Stimulated activated CD8-positive, alpha-beta memory T cell treated with anti-CD3 and anti-CD28 coated beads, Interleukin-12 subunit alpha, Interleukin-12 subunit beta, amount 100 ng/mL, for 1 hour (primary cell): ENCODE results near the gene SAXO1.
"Not testable (repeated sequence)": the region's sequence is repeated elsewhere in the genome, so short reads cannot be mapped to it uniquely, and the experiment has no call there.

ENCODE experiments used
- DNase-seq: peaks from one replicate; pipeline ENCODE4 v3.0.0-alpha.2; 2020; ENCODE audit warnings: low read depth

SAXO1 gene

DNA sequence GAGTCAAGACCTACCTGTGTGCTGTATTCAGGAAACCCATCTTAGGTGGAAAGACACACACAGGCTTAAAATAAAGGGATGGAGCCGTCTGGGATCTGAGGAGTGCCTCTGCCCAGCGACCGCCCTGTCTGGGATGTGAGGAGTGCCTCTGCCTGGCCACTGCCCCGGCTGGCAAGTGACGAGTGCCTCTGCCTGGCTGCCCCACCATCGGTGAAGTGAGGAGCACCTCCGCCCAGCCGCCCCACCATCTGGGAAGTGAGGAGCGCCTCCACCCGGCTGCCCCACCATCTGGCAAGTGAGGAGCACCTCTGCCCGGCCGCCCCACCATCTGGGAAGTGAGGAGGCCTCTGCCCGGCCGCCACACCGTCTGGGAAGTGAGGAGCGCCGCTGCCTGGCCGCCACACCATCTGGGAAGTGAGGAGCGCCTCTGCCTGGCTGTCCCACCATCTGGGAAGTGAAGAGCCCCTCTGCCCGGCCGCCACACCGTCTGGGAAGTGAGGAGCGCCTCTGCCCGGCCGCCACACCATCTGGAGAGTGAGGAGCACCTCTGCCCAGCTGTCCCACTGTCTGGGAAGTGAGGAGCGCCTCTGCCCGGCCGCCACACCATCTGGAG, 33.7 kb downstream of the SAXO1 start:
- DNase-seq = no peak

DNA sequence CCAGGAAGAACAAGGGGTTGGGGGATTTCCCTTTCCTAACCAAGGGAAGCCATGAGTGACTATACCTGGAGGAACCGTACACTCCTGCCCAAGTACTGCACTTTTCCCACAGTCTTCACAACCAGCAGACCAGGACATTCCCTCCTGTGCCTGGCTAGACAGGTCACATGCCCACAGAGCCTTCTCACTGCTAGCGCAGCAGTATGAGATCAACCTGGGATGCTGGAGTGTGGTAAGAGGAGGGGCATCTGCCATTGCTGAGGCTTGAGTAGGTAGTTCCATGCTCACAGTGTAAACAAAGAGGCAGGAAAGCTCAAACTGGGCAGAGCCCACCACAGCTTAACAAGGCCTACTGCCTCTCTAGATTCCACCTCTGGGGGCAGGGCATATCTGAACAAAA, 35.9 kb downstream of the SAXO1 start:
- DNase-seq = no peak

DNA sequence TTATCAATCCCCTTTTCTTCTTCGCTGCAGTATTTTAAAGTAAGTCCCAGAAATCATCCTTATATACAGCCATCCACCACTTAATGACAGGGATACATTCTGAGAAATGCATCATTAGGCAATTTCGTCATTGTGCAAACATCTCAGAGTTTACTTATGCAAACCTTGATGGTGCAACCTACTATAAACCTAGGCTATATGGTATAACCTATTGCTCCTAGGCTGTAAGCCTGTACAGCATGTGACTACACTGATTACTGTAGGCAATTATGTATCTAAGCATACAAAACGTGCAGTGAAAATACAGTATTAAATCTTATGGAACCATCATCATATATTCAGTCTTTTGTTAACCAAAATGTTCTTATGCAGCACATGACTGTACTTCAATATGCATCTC, 36.8 kb downstream of the SAXO1 start:
- DNase-seq = no peak

DNA sequence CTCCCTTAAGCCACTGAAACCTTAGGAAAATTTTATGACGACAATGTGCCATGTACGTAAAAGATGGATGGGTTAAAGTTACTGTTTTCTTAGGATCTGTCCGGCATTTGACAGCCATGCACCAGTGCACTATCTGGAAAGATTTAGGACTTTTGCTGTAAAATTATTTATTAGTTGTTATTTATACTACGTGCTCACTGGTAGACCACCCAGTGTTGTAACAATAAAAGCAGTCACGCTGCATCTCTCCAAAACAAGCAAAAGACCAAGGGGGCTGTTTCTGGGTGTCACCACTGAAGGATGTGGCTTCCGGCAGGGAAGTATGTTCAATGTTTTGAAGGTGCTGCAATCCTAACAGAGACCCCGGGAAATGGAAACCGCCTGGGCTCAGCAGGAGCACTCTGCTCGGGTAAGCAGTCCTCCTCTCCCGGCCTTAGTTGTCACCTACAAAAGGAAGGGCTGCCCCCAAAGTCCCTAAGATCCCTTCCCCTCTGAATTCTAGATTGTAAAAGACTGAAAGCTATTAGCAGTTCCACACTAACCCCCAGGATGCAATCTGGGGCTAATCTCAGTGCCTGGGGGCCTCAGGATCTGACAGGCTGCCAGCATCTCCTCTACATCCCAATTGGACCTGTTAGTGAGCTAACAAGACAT, 38.6 kb downstream of the SAXO1 start:
- no peak for DNase-seq

DNA sequence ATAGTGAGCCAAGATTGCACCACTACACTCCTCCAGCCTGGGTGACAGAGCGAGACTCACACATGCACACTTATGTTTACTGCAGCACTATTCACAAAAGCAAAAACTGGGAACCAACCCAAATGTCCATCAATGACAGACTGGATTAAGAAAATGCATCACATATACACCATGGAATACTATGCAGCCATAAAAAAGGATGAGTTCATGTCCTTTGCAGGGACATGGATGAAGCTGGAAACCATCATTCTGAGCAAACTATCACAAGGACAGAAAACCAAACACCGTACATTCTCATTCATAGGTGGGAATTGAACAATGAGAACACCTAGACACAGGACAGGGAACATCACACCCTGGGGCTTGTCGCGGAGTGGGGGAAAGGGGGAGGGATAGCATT, 41.8 kb downstream of the SAXO1 start:
- DNase-seq = not testable (repeated sequence)

DNA sequence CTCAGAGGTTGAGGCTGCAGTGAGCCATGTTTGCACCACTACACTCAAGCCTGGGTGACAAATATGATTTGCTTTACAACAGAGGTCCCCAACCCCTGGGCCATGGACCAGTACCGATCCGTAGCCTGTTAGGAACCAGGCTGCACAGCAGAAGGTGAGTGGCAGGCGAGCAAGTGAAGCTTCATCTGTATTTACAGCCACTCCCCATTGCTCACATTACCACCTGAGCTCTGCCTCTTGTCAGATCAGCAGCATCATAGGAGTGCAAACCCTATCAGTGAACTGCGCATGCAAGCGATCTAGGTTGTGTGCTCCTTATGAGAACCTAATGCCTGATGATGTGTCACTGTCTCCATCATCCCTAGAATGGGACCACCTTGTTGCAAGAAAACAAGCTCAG, 42.5 kb downstream of the SAXO1 start:
- DNase-seq = no peak

DNA sequence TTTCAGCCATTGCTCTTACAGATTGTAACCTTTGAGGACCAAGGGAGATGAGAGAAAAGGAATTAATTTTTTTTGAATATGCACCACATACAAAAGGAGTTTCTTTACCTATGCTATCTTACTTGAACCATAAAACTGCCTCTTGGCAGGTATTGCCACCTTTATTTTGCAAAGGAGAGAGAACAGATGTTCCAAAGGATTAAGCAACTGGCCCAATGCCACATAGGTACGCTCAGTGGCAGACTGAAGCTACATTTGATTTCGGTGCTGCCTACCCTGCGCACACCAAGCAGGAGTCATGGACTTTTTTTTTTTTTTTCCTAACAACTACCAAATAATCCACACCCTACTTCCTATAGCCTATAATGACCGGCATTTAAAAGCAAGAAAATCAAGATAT, 43.1 kb downstream of the SAXO1 start:
- no peak for DNase-seq

DNA sequence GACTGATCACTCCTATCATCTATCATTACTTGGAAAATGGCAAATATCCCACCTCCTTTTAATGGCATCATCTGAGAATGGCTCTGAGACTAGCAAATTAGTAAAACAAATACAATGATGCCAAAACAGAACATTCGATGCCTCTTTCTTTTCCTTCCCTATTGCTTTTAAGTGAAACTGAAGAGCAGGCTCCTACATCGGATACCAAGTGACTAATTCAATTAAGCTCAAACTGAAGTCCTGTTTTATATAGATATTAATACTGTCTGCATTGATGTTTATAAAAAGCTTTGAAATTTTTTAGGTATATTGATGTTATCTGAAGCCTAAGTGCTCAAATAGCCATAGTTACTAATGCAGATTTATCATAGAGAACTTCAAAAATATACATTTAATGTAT, 43.9 kb downstream of the SAXO1 start:
- no peak for DNase-seq

DNA sequence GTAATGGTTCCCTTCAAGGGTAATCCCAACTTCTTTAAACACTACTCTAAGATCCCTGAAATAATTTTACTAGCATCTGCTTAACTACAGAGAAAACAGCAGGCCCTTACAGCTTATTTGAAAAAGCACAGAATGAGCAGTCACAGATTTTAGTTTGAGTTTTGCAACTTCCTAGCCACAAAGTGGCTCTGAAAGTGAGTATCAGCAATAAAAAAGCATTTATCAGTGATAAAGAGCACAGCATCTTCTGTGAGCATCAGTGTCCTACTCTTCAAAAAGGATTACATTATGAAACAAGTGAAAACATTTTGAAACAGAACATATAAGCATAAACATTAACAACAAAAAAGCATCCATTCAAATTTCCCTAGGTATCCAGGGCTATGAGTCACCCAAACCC, 45.0 kb downstream of the SAXO1 start:
- no peak for DNase-seq

DNA sequence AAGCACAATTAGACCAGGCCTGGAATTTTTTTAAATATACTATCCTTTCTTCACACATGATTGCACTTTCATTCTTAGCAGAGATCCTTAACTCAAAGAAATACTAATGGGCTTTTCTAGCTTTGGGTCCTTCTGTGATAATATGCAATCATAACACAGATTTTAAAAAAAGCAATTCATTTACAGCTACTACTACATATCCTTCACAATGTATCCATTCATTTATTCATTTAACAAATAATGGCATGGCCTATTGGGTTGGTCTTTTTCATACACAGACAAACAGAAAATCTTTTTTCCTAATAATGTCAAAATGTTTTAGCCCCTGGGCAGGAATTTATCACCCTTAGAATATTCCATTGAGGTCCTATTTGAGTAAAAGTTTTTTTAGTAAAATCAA, 47.0 kb downstream of the SAXO1 start:
- DNase-seq = no peak

DNA sequence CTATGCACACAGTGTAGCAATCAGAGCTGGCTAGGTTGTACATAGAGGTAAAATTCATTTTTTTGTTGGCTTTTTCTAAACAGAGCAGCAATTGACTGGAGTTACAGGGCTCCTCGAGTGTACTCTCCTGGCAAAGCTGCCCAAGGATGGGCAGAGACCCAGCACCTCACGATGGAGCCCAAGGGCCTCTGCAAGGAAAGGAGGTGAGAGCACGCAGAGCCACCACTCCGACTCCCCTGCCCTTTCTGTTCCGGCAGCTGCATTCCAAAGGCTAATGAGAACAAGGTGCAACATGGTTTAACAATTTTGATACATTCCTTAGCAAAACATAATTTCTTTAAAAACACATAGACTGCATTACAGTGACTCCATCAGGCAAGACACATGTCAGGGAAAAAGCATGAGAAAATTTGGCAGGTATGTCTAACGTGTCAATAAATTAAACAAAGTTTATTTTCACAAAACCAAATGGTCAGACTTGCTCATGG, 47.5 kb downstream of the SAXO1 start:
- DNase-seq = no peak

DNA sequence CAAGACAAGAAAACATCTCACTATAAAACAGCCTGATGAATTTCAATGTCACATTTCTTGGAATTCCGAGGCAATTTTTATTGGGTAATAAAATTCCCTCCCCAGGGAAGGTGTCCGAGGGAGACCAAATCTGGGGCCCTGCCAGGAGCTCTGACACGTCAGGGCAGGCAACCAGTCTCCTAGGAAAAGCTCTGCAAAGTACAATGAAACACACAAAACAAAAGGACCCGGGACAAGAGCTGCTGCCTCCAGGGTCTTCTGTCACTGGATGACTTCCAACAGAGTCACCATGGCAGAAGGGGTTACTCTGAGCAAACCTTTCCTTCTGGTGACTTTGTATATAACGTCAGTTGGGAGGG, 50.8 kb downstream of the SAXO1 start:
- no peak for DNase-seq

DNA sequence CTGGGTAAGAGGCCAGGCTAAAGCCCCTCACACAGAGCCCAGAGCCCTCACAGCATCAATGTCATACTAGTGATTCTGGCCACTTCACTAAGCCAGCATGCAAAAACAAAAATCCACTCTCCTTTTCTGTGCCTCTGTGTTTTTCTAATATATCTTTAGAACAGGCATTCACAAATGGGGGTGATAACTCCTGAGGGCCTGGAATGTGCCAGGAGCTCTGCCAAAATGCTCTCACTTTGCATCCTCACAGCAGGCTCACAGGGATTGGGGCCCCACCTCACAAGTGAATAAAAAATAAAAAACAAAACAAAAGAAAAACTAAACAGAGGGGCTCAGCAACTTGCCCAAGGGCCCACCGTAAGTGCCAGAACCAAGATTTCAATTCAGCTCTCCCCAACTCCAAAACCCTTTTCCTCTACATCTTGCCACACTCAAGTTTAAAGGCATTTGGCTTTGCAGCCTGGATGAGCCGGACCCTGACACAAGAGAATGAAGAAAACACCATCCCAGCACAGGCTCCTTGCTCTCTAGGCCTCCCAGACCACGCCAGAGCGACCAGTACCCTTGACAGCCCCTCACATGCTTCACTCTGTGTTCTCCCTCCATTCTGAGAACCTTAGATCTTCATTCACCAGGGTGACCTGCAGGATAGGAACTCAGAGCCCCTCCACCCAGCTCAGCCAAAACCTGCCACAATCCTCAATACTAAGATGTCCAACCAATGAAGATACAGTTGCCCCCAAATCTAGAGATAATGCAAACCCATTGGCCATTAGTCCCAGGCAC, 51.3 kb downstream of the SAXO1 start:
- DNase-seq = no peak

DNA sequence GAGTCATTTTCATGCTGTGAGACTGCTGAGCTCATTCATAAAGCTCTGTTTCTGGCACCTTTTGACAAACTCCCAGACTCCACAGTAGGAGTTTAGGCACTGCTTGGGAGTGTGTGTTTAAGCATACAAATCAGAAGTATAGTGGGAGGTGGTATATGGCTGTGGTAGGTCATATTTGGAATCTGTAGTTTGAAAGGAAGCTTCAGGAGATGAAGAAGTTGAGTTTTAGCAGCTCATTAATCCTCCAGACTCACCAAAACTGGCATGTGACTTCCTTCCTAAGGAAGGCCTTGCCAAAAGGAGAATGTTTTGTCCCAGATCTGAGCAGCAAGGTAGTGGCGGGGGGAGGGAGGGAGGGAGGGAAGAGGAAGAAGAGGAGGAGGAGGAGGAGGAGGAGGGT, 52.8 kb downstream of the SAXO1 start:
- DNase-seq = no peak

DNA sequence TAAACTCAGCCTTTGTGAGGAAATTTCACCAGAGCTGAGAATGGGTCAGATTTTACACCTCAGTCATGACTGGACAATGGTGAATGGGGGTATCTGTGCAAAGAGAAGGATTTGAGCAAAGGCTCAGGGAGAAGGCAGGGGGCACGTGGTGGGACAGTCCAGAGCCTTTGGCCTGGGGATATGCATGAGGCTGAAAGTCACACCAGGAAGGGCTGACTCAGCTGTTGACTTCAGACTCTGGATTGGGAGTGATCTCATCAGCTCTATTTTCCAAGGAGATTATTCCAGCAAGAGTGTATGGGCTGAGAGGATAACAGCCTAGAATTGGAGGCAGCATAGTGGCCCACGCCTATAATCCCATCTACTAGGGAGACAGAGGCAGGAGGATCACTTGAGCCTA, 53.6 kb downstream of the SAXO1 start:
- DNase-seq = no peak

DNA sequence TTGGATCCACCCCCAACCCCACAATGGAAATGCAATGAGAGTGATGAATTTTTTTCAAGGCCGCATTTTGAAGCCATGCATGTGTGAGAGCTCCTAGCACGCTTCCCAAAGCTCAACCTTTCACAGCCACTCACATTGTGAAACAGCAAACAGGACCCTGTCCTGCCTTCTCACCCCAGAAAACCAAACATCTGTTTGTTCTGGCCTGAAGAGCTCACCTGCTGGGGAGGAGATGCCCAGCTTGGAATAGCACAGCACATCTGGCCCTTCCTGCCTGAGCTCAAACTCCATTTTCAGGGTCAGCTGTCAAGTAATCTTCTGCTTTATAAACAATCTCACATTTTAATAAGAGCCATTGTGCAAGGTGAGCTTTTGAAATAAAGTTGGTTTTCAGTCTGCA, 54.8 kb downstream of the SAXO1 start:
- DNase-seq = no peak

DNA sequence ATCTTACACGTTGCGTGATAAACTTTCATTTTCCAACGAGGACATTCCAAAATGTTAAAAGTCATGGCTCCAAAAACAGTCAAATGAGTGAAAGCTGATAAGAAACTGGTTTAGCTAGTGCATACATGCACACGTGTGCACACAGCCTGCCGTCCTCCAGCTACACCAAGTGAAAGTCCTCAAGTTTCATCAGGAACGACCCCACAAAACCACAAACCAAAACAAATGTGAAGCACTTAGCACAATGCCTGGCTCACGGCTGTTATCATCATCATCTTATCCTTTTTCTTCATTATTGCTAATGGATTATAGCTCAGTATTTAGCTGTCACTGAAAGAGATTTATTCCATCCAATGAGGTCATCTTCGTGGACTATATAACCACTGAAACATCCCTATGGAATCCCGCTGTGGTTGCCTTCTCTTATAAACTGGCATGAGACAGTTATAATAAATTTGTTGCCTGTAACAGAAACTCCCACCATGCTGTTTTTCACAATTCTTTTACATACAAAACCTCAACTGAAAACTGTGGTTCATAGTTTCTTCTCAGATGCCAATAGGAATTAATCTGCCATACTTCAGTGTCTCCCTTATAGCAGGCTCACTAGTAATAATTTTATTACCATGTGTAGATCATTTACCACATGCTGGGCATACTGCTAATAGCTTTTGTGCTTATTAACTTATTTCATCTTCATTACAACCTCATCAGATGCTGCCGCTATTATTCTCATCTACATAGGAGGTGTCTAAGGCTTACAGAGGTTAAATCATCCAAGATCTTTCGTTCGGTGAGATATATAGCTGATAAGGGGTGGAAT, 56.1 kb downstream of the SAXO1 start:
- no peak for DNase-seq

DNA sequence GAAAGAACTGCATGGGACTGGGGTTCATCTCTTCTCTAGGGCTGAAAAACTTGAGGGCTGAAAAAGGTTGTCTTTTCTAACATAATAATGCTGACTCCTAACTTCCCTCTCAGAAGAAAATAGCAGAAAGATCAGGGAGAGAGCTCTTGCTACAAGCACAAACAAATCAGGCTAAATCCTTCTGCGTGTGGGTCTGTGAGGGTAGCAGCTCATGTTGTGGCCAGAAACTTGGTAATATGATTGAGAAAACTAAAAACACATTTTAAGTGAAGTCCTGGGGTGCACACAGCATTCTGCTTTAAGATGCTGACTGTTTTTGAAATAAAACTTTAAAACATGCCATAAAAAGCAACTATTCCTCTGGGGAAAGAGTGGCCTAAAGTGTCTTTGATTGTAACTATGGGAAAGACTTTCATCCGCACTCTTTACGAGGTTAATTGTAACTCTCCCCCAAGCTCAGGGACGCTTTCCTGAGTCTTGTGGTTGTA, 56.7 kb downstream of the SAXO1 start:
- no peak for DNase-seq

DNA sequence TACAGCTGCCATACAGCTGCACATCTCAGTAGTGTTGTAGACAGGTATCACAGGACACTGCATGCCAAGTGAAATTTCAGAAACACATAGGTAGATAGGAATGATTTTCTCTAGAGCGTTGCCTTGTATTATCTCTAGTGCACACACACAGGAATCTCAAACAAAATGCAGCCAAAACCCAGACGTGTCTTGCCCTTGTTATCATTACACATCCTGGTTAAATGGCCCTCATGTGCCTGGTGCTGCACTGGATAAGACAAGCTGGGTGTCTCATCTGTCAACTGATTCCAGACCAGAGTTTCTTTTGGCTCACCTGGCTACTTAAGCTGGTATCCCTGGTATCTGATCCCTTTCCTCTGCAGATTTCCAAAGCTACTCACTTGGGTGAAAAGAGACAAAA, 59.7 kb downstream of the SAXO1 start:
- no peak for DNase-seq

DNA sequence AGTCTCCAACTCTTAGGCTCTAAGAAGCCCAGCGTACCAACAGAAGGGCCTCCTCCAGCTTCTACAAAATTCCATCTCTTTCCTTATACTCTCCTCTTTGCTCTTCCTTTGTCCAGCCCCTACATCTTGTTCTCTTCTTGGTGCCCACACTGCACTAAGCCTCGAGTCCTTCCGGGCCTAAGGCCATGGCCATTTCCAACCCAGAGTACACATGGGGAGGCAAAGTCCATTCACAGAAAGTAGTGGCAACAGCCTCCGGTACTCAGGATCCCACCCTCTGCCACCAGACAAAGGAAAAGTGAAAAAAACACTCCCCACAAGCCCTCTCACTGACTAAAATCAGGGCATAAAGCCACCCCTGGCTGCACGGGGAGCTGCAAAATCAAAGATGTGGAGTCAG, 60.3 kb downstream of the SAXO1 start:
- no peak for DNase-seq

DNA sequence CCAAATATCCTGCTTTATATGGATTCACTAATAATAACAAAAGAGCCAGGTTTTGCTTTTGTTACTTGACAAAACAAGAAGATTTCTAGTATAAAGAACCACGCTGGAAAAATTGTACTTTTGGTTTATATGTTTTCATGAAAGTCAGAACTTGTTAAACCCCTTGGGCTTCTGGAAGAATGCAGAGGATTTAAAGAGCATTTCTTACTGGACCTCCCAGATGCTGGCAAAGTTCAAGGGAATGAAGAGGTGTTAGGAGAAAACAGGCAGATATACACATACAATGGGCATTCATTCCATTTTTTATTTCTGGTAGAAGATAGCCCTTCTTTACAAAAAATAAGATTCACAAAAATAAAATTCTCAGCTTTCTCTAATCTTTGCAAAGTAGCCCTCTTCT, 61.1 kb downstream of the SAXO1 start:
- no peak for DNase-seq

DNA sequence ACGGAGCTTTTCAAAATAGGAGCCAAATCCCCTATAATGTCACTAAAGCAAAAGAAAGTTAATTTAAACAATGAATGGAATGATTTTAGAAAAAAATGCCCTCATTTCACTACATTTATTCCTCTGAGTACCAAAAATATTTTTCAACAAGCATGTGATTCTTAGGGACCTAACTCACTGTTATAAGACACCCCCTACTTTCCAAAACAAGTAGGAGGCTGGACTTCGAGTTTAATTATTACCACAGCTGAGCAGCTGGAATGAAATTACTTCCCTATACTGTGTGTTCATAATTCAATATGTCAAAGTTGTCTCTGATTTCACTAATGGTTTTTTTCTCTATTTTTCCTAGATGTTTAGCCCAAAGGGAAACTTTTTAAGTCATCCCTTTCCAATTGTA, 61.6 kb downstream of the SAXO1 start:
- no peak for DNase-seq
